ENCODE data around the gene TIGD6. TPM values are rescaled to one million over a fixed set of nuclear protein-coding genes. Genes with fewer than 3 reads are reported as not detected.

TIGD6 gene
- total RNA-seq, 1 donor from 2014 or later: 4.1 TPM

DNA sequence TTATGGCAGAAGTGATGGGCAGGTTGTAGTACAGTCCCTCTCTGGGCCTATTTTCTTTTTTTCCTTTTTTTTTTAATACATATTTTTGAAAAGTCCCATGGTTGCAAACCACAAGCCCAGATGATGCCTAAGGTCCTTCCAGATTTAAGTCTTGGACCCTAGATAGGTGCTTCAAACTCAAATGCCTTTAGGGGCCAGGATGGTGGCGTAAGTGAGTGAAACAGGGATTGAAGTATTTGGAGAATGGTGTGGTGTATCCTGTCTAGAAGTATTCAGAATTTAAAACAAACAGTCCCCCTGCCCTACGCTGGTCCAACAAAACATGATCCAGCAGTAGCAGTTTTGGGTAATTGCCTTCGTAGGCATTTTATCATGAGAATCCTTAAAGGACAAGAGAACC, 2.2 kb downstream of the TIGD6 start:
- Histone ChIP-seq H3K4me3 (ENCODE audit: low read depth, low read length) (no peak overlapping the region), H3K27me3 (ENCODE audit: control insufficient read depth, insufficient read depth, low read length) (no peaks in the 10 kb centered on the region), H3K36me3 (ENCODE audit: control insufficient read depth, insufficient read depth, low read length) (no peaks in the 10 kb centered on the region)
- DNase-seq (ENCODE audit: low read depth): no peak
- TF ChIP-seq, protein P1, sequence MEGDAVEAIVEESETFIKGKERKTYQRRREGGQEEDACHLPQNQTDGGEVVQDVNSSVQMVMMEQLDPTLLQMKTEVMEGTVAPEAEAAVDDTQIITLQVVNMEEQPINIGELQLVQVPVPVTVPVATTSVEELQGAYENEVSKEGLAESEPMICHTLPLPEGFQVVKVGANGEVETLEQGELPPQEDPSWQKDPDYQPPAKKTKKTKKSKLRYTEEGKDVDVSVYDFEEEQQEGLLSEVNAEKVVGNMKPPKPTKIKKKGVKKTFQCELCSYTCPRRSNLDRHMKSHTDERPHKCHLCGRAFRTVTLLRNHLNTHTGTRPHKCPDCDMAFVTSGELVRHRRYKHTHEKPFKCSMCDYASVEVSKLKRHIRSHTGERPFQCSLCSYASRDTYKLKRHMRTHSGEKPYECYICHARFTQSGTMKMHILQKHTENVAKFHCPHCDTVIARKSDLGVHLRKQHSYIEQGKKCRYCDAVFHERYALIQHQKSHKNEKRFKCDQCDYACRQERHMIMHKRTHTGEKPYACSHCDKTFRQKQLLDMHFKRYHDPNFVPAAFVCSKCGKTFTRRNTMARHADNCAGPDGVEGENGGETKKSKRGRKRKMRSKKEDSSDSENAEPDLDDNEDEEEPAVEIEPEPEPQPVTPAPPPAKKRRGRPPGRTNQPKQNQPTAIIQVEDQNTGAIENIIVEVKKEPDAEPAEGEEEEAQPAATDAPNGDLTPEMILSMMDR (IDR thresholded peaks at IDR 0.05; ENCODE audit: insufficient read depth, low read length, poor library complexity, severe bottlenecking): no peak

DNA sequence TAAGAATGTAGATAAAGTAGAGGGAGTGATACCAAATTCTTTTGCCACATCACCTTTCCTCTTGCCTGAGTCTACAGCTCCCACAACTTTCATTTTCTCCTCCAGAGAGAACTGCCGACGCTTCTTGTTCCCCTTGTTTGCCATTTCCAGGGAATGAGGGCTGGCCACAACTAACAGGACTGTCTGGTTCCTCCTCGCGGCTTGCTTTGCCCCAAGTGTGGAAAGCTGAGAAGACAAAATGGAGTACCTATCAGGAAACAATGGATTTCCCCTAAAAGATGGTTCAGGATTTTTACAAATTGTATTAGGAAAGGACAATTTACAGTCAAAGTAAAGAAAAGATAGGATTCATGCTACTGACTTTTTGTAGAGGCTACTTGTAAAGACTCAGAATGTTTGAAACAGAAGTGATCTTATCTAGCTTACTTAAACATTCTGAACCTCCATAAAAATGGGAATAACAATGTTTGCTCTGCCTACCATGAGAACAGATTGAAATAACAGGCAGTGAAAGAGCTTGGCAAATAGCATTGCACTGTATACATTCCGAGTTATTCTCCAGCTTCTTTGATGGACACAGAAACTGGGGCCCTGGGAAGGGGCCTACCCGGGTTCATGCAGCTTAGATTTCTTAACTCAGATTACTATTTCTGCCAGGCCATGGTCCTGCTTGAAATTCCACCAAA, 4.1 kb downstream of the TIGD6 start:
- Histone ChIP-seq H3K36me3 (ENCODE audit: control insufficient read depth, insufficient read depth, low read length) (no peaks in the 10 kb centered on the region), H3K4me3 (ENCODE audit: low read depth, low read length) (no peak overlapping the region), H3K27me3 (ENCODE audit: control insufficient read depth, insufficient read depth, low read length) (no peaks in the 10 kb centered on the region)
- no peak for DNase-seq (ENCODE audit: low read depth)
- TF ChIP-seq, protein P1 (IDR thresholded peaks at IDR 0.05; ENCODE audit: insufficient read depth, low read length, poor library complexity, severe bottlenecking): no peak

DNA sequence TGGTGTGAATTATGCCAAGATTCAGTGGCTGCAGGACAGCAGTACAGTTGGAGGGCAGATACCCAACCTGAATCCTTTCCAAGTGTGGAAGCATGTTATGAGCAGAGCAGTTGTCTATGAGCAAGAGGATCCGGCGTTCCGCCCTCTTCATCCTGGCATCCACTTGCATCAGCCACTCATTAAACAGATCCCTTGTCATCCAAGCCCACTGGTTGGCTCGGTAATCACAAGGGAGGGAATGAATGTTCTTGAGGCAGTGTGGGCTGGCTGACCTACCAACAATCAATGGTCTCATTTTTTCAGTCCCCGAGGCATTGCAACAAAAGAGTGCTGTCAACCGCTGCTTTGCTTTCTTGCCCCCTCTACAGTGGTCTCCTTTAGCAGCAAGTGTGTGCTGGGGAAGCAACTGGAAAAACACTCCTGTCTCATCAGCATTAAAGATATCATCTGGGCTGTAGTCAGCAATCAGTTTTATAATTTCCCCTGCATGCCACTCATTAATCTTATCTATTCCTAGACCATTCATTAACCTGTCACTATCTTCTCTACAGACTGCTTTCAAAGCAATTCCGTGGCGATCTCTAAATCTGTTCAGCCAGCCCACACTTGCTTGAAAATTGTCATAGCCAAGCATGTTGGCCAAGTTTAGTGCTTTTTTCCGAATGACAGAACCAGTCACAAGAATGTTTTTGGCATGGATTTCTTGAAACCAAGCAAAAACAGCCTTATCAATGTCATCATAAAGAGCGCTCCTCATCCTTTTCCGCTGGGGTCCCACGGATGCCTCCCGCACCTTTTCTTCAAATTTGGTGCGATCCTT, 4.9 kb downstream of the TIGD6 start:
- H3K4me3 ChIP-seq (ENCODE audit: low read depth, low read length): no peak overlapping the region
- no peak for DNase-seq (ENCODE audit: low read depth)
- TF ChIP-seq, protein P1 (IDR thresholded peaks at IDR 0.05; ENCODE audit: insufficient read depth, low read length, poor library complexity, severe bottlenecking): no peak
- H3K27me3 ChIP-seq (ENCODE audit: control insufficient read depth, insufficient read depth, low read length): no peaks in the 10 kb centered on the region
- no peaks in the 10 kb centered on the region for H3K36me3 ChIP-seq (ENCODE audit: control insufficient read depth, insufficient read depth, low read length)

DNA sequence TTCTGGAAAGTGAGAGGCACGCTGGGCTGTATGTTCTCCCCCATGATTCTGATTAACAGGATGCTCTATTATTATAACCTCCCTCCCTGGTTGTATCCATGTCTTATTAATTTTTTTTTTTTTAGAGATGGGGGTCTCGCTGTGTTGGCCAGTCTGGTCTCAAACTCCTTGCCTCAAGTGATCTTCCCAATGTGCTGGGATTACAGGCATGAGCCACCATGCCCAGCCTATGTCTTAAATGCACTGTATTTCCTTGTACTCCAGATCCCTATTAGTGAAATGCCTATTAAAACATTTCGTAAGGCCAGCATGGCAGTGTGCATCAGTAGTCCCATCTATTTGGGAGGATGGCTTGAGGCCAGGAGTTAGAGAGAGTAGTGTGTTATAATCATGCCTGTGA, 7.0 kb downstream of the TIGD6 start:
- no peak for DNase-seq (ENCODE audit: low read depth)
- Histone ChIP-seq H3K4me3 (ENCODE audit: low read depth, low read length) (no peak overlapping the region), H3K27me3 (ENCODE audit: control insufficient read depth, insufficient read depth, low read length) (no peaks in the 10 kb centered on the region), H3K36me3 (ENCODE audit: control insufficient read depth, insufficient read depth, low read length) (no peaks in the 10 kb centered on the region)
- TF ChIP-seq, protein P1 (IDR thresholded peaks at IDR 0.05; ENCODE audit: insufficient read depth, low read length, poor library complexity, severe bottlenecking): no peak

DNA sequence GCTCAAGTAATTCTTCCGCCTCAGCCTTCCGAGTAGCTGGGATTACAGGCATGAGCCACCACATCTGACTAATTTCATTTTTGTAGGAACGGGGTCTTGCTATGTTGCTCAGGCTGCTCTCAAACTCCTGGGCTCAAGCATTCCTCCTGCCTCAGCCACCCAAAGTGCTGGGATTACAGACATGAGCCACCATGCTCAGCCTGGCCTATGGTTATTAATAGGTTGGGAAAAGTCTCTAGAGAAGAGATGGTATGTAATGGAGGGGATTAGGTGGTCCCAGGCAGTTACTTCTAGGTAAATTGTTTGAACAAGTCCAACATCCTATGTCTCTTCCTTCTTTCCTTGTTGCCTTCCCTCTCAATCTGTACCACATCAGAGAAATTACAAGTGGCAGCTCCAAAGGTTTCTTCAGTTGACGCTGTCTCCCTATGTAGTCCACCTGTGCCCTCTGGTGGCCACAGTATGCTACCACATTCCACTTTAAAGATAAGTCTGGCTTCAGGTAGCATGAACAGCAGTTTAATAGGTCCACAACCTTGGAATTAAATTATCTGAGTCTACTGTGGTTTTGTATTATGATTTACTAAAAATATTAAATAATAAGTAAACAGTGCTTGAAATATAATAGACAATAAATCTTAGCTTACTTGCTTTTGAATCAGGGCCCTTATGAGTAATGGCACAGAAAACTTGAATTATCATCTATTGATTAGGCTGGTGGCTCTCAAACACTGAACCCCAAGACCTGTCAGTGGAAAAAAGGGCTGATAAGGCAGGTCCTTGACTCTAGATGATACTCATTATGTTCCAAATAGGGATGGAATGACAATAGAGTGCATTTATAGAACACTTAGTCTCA, 9.7 kb downstream of the TIGD6 start:
- no peaks in the 10 kb centered on the region for H3K27me3 ChIP-seq (ENCODE audit: control insufficient read depth, insufficient read depth, low read length)
- TF ChIP-seq, protein P1 (IDR thresholded peaks at IDR 0.05; ENCODE audit: insufficient read depth, low read length, poor library complexity, severe bottlenecking): peak; percentile 87
- H3K36me3 ChIP-seq (ENCODE audit: control insufficient read depth, insufficient read depth, low read length): no peaks in the 10 kb centered on the region
- peak; percentile 25 for DNase-seq (ENCODE audit: low read depth)
- no peak overlapping the region for H3K4me3 ChIP-seq (ENCODE audit: low read depth, low read length)
